Jurkat, Clone E6-1 (cell line): ENCODE data around the gene ZC3HAV1L.
"Not testable (repeated sequence)": the region's sequence is repeated elsewhere in the genome, so short reads cannot be mapped to it uniquely, and the experiment has no call there.

Source experiments
- DNase-seq: peaks from one replicate; pipeline ENCODE4 v3.0.0-alpha.2; 2011; ENCODE audit warnings: low read depth, low spot score
- H3K4me3 ChIP-seq: 2 replicates; pipeline ENCODE4 v1.5.1; 2011; ENCODE audit warnings: mild to moderate bottlenecking, low read length, control low read depth, moderate library complexity

ZC3HAV1L gene

DNA sequence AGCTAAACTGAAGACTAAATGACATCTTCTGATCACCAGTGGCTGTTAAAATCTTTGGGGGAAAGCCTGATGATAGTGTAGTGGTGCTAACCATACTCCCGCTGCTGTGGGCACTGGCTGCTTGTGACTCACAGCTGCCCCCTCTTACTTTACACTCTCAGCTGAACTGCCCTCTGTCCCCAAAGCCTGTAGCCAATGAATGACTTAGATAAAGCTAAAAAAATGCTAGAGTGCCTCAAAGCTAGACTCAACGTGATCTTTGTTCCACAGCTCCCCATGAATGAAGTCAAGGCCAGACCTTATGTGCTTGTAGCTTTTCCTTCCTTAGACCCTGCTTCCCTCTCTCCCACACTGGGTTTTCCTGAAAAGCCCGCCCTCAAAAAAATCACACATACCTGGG is 6.5 kb downstream of the ZC3HAV1L start:
- DNase-seq = no peak
- H3K4me3 ChIP-seq = no peak overlapping the region

- DNase-seq = no peak
- H3K4me3 ChIP-seq = no peak overlapping the region
These were observed 9.3 kb downstream of the ZC3HAV1L start for GRCh38 chr7:139026551-139026950.

DNA sequence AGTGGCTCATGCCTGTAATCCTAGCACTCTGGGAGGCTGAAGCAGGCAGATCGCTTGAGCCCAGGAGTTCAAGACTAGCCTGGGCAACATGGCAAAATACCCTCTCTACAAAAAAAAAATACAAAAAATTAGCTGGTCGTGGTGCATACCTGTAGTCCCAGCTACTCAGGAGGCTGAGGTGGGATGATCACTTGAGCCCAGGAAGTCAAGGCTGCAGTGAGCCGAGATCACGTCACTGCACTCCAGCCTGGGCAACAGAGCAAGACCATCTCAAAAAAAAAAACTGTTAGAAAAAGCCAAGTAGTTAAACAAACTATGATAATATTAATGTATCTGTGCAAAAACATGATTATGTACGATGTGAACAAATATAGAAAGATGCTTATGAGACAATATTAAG is 10.0 kb downstream of the ZC3HAV1L start:
- H3K4me3 ChIP-seq, DNase-seq: not testable (repeated sequence)

DNA sequence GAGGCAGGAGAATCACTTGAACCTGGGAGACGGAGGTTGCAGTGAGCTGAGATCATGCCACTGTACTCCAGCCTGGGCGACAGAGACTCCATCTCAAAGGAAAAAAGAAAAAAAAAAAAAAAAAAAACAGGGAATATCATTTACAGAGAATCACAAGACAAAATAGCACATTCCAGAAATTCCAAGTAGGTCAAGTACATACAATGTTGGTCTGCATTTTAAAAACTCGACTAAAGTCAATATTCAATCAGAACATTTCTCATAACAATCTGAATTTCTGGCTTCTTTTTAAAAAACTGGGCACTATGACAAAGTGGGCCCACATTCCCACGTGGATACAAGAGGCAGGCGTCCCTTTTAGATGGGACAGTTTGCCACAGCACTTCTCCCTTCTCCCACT is 12.8 kb downstream of the ZC3HAV1L start:
- H3K4me3 ChIP-seq = no peak overlapping the region
- DNase-seq = no peak

DNA sequence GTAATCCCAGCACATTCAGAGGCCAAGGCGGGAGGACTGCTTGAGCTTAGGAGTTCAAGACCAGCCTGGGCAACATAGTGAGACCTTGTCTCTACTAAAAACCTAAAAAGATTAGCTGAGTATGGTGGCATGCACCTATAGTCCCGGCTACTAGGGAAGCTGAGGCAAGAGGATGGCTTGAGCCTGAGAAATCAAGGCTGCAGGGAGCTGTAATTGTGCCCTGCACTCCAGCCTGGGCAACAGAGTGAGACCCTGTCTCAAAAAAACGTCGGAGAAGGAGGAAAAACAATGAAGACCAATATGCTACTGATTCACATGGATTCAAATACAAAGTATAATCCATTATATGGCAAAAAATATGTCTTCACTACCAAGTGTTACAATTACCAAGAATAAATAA is 13.6 kb downstream of the ZC3HAV1L start:
- no peak overlapping the region for H3K4me3 ChIP-seq
- DNase-seq = no peak

- DNase-seq = no peak
- H3K4me3 ChIP-seq = no peak overlapping the region
These were observed 16.9 kb downstream of the ZC3HAV1L start for GRCh38 chr7:139018910-139019309.

GRCh38 chr7:139016931-139017511 is 18.8 kb downstream of the ZC3HAV1L start:
- H3K4me3 ChIP-seq = no peak overlapping the region
- DNase-seq = peak; percentile 72

DNA sequence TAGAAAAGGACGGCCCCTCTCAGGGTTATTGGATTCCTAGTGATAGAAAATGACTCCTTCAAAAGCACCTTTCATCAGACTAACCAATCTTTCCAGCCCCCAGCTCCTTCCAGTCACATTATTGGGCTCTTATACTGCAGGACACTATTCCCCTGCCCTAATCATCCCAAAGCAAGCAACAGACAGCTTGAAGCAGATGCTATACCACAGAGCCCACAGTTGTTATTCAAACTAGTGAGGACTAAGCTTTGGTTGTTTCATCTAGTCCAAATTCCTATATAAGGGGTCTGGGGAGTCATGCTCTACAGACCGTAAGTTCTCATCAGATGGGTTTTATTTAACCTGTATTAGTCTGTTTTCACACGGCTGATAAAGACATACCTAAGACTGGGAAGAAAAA is 24.5 kb downstream of the ZC3HAV1L start:
- no peak overlapping the region for H3K4me3 ChIP-seq
- DNase-seq = no peak

GRCh38 chr7:139004321-139005090 is 31.3 kb downstream of the ZC3HAV1L start:
- H3K4me3 ChIP-seq = no peak overlapping the region
- no peak for DNase-seq

- no peak overlapping the region for H3K4me3 ChIP-seq
- DNase-seq = peak; percentile 44
These were observed 36.4 kb downstream of the ZC3HAV1L start for GRCh38 chr7:138999414-138999813.

- no peak for DNase-seq
- no peak overlapping the region for H3K4me3 ChIP-seq
These were observed 43.8 kb downstream of the ZC3HAV1L start for GRCh38 chr7:138992052-138992531.

DNA sequence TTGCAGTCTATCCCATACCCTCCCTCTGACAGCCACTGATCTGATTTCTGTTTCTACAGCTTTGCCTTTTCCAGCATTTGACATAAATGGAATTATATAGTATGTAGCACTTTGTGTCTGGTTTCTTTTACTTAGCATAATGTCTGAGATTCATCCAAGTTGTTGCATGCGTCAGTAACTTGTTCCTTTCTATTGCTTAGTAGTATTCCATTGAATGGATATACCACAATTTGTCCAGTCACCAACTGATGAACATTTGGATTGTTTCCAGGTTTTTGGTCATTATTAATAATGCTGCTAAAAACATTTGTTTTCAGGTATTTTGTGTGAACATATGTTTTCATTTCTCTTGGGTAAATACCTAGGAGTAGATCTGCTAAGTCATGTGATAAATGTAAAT is 48.2 kb downstream of the ZC3HAV1L start:
- H3K4me3 ChIP-seq = no peak overlapping the region
- no peak for DNase-seq

DNA sequence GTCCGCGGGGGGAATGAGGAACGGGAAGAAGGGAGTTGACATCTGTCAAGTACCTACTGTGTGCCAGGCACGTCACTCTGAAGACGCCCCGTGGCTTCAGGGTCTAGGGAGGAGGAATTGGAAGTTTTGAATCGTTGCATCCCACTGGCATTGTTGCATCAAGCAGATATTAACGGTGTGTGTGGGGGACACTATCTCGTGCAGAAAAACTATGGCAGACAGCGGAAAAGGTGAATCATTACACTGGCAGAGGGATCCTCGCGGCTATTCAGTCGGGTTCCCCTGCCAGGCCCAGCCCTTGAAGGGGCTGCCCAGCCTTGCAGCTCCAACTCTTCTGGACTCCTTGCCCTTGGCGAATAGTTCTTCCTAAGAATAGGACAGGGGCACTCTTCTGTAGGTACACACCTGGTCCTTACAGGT is 53.6 kb downstream of the ZC3HAV1L start:
- no peak for DNase-seq
- no peak overlapping the region; the same call in 1 of the 2 replicates for H3K4me3 ChIP-seq

DNA sequence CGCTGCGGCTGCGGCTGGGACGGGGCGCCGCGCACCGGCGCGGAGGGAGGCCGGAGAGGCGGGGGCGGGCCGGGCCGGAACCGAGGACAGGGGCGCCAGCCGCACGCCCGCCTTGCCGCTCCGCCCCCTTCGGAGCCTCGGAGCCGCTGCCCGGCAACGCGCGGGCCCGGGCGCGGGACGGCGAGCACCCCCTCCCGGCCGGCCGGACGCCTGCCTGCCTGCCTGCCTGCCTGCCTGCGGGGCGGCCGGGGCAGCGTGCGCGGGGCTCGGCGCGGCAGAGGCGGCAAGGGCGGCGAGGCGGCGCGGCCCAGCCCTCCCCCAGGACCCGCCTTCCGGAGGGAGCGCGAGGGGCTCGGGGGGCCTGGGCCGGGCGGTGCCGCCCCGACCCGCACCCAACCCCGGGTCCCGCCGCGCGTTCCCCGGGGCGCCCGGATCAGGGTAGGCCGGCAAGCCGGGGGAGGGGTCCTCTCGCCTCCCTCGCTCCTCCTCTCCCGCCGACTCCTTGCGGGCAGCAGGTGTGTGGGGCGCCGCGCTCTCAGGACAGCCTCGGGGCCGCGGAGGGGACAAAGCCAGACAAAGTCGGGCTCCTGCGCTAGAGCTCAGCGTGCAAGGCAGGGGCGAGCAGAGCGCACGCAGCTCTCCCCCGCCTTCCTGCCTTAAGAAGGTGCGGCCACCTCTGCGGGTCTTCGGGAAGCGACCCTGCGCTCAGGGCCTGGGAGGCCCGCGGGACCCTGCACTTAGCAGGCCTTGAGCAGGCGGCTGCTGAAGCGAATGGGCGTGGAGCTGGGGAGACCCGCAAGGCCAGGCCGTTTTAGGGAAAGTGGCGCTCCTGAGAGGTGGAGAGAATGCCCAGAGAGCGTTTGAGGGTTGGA is 54.3 kb downstream of the ZC3HAV1L start, which contains the start of gene KIAA1549:
Gene KIAA1549 (minus strand): TSS at position 58 of the 872 bp plus-strand sequence. CDS start 120 bp downstream, outside the sequence.
- DNase-seq = no peak
- peak within 1 kb of the TSS; percentile 63 for H3K4me3 ChIP-seq

GRCh38 chr7:138980563-138981291 is 55.1 kb downstream of the ZC3HAV1L start:
- H3K4me3 ChIP-seq = peak overlapping the region; percentile 63
- no peak for DNase-seq

GRCh38 chr7:138979988-138980562 is 55.8 kb downstream of the ZC3HAV1L start:
- no peak for DNase-seq
- peak overlapping the region; percentile 63 for H3K4me3 ChIP-seq

DNA sequence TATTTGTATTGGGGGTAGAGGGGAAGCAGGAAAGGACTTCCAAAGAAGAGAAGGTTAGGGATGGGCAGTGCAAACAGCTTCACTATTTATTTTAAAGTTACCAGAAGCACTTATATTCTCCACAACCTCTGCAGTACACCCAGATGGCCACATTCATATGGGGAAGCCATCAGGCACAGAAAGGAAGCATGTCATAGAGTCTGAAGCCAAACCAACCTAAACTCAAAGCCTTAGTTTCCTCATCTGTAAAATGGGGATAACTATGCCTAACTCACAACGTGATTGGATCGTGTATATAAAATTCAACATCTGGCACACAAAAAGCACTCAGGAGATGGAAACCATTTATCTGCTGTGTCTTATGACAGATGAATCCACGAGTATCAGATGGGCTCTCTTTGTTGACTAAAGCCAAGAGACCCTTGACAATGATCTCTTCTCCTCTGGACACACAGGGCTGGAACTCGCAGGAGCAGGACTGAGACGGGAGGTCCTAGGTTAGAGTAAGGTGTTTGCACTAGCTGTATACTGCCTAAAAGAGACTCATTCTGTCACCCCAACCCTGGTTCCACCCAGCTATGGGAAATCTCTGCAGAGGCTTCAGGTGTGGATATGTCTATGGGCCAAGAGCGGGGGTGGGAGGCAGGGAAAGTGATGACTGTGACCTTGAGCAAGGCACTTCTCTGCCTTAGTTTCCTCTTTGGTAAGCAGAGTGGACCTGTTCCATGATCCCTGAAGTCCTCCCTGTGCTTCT is 56.4 kb downstream of the ZC3HAV1L start:
- H3K4me3 ChIP-seq = peak overlapping the region; percentile 63
- peak; percentile 67 for DNase-seq
